Measurements from ENCODE around the gene TOR1B.
"Not testable (repeated sequence)": the region's sequence is repeated elsewhere in the genome, so short reads cannot be mapped to it uniquely, and the experiment has no call there.

TOR1B gene

DNA sequence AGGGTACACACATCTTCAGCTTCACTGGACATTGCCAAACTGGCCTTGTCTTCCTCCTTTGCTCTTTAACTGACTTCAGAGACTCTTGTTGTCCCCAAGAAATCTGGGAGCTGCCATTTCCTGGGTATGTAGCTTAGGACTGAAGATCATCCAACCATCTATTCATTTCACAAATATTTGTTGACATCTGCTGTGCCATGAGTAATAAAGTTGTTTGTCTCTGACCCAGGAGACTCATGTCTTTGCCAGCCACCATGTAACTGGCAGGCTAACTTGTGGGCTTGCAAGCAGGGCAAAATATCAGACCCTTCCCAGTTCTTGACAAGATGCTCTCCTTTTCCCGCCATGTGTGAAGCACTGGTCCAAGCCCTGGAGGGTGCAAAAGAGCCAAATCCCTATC, 17.1 kb upstream of the TOR1B start:
- DNase-seq (ENCODE audit: low read depth) = no peak
- no peak overlapping the region for H3K4me3 ChIP-seq (ENCODE audit: low read length)
- TF ChIP-seq, protein P1, sequence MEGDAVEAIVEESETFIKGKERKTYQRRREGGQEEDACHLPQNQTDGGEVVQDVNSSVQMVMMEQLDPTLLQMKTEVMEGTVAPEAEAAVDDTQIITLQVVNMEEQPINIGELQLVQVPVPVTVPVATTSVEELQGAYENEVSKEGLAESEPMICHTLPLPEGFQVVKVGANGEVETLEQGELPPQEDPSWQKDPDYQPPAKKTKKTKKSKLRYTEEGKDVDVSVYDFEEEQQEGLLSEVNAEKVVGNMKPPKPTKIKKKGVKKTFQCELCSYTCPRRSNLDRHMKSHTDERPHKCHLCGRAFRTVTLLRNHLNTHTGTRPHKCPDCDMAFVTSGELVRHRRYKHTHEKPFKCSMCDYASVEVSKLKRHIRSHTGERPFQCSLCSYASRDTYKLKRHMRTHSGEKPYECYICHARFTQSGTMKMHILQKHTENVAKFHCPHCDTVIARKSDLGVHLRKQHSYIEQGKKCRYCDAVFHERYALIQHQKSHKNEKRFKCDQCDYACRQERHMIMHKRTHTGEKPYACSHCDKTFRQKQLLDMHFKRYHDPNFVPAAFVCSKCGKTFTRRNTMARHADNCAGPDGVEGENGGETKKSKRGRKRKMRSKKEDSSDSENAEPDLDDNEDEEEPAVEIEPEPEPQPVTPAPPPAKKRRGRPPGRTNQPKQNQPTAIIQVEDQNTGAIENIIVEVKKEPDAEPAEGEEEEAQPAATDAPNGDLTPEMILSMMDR (conservative IDR thresholded peaks at IDR 0.05; ENCODE audit: low read depth, low read length) = no peak

DNA sequence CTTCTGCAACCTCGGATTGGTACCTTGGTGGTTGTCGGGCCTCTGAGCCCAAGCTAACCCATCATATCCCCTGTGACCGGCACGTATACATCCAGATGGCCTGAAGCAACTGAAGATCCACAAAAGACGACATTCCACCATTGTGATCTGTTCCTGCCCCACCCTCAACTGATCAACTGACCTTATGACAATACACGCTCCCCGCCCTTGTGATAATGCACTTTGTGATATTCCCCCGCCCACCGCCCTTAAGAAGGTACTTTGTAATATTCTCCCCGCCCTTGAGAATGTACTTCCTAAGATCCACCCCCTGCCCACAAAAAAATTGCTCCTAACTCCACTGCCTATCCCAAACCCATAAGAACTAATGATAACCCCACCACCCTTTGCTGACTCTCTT, 16.5 kb upstream of the TOR1B start:
- no peak overlapping the region for H3K4me3 ChIP-seq (ENCODE audit: low read length)
- TF ChIP-seq, protein P1 (conservative IDR thresholded peaks at IDR 0.05; ENCODE audit: low read depth, low read length) = no peak
- DNase-seq (ENCODE audit: low read depth) = no peak

DNA sequence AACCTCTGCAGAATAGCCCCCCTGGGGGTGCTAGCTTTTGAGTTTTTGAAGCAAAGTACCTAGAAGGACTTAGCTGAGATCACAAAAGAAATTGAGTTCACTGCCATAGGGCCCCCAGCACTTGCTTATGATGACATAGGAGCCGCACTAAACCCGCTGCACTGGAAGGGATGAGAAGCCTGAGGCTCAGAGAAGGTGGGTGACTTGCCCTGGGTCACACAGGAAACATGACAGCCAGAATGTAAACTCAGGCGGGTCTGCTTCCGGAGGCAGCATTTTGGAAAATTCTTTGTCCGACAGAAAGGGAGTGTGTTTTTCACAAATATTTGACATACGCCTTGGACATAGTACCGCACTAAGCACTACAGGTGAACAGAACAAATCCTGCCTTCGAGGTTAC, 8.4 kb upstream of the TOR1B start:
- TF ChIP-seq, protein P1 (conservative IDR thresholded peaks at IDR 0.05; ENCODE audit: low read depth, low read length) = no peak
- H3K4me3 ChIP-seq (ENCODE audit: low read length) = no peak overlapping the region
- no peak for DNase-seq (ENCODE audit: low read depth)

DNA sequence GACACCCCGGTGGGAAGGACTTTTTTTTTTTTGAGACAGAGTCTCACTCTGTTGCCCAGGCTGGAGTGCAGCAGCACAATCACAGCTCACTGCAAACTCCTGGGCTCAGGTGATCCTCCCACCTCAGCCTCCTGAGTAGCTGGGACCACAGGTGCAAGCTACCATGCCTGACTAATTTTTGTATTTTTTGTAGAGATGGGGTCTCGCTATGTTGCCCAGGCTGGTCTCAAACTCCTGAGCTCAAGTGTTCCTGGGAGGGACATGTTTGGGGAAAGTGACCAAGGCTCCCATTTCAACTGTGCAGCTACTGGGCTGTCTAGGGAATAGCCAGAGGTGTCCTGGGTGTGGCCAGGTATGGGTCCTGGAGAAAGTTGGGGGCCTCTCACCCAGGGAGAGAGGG, 7.0 kb upstream of the TOR1B start:
- not testable (repeated sequence) for H3K4me3 ChIP-seq (ENCODE audit: low read length); DNase-seq (ENCODE audit: low read depth)

DNA sequence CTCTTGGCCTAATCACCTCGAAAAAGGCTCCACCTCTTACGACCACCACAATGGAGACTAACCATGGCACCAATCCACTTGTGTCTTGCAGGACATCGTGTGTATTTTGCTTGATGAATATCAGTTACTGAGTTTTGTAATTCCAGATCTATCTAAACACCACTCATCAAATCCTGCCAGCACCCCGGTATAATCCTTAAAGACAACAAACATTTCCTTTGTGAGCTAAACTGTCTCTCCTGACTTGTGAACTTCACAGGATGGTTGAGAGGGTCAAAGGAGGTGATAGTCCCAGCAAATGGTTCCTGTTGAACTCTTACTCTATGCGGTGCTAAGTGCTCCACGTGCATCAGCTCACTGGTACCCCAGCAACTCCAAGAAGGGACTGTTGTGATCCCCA, 4.0 kb upstream of the TOR1B start:
- TF ChIP-seq, protein P1 (conservative IDR thresholded peaks at IDR 0.05; ENCODE audit: low read depth, low read length) = no peak
- no peak for DNase-seq (ENCODE audit: low read depth)
- H3K4me3 ChIP-seq (ENCODE audit: low read length) = no peak overlapping the region

DNA sequence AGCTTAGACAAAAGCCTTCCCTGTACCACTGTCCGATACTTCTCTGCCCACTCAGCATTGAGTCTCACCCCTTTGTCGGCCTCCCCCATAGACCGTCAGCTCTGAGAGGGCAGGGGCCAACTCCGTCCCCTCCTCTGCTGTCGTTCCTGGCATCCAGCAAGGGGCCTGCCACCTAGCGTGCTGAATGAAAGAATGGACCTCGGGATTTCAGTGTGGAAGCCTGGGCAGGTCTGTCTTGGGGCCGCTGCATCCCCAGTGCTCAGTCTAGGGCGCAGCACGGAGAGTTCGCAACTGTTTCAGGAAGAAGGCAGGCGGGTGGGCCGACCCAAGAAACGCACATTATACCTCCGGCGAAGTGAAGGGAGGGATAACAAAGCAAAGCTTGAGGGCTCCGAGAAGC, 1.5 kb upstream of the TOR1B start:
- TF ChIP-seq, protein P1 (conservative IDR thresholded peaks at IDR 0.05; ENCODE audit: low read depth, low read length) = no peak
- no peak for DNase-seq (ENCODE audit: low read depth)

DNA sequence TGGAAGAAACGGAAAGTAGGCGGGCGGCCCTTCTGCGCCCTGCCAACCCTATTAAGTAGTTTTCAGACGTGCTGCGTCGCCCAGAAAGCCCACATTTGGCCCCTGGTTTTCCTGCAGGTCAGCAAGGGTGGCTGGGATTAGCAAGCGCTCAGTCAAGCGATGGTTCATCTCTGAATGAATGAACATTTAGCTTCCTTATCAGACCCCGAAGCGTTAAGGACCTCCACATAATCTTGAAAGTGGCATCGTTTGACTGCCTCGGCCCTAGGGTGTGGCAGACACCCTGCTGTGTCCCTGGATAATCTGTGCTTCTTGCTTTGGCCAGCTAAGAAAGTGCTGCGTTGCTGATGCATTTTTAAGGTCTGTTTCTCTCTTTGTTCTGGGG, 684 bp downstream of the TOR1B start:
- TF ChIP-seq, protein P1 (conservative IDR thresholded peaks at IDR 0.05; ENCODE audit: low read depth, low read length) = no peak
- peak overlapping the region; percentile 72 for H3K4me3 ChIP-seq (ENCODE audit: low read length)
- DNase-seq (ENCODE audit: low read depth) = no peak

More for the DNA sequence above, 1.5 kb upstream of the TOR1B start:
- H3K4me3 ChIP-seq (ENCODE audit: low read length) = no peak overlapping the region

DNA sequence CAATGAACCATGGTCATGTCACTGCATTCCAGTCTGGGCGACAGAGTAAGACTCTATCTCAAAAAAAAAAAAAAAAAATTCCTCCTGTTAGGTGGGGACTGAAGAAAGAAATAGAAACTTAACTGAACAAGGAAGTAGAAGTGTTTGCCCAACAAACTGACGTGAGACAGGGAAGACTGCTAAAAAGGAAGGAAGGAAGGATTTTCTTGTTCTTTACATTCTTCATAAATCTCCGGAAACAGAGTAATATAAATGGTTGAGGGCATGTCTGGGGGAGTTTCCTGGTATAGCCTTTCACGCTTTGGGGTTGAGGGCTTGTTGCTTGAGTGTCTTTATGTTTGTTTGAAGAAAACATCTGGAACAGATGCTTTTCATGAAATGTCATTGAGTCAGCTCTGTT, 3.1 kb downstream of the TOR1B start:
- H3K4me3 ChIP-seq (ENCODE audit: low read length) = no peak overlapping the region
- TF ChIP-seq, protein P1 (conservative IDR thresholded peaks at IDR 0.05; ENCODE audit: low read depth, low read length) = no peak
- DNase-seq (ENCODE audit: low read depth) = no peak
